K562 (cell line): ENCODE data around the gene IQCN. TPM values are rescaled to one million over a fixed set of nuclear protein-coding genes. Genes with fewer than 3 reads are reported as not detected.

Source experiments
- DACH1 ChIP-seq: fragments of 450-650 bp; IDR thresholded peaks from 2 replicates; pipeline ENCODE4 v1.6.1; 2018; ENCODE audit not compliant: partially characterized antibody
- FIP1L1 ChIP-seq: fragments of 200-400 bp; formaldehyde crosslinking; IDR thresholded peaks from 2 replicates; pipeline ENCODE4 v1.6.1; 2018; ENCODE audit warnings: mild to moderate bottlenecking, low read depth, low read length; ENCODE audit not compliant: poor library complexity, severe bottlenecking
- GTF2E2 ChIP-seq: fragments of 200-800 bp; sonication (Bioruptor generic); IDR thresholded peaks from 2 replicates; pipeline ENCODE4 v1.6.1; 2016; ENCODE audit warnings: missing genetic modification characterization, missing compliant biosample characterization
- MAFG ChIP-seq: fragments of 450-650 bp; conservative IDR thresholded peaks from 2 replicates; pipeline ENCODE4 v1.6.1; 2016; ENCODE audit warnings: missing genetic modification characterization, missing compliant biosample characterization
- SMAD2 ChIP-seq: fragments of 150-350 bp; IDR thresholded peaks from 2 replicates; pipeline ENCODE4 v1.6.1; 2014; ENCODE audit warnings: low read depth, mild to moderate bottlenecking, low read length
- TEAD1 ChIP-seq, 2 experiments: fragments of 450-650 bp in 1 of 2; sonication (generic) in 1 of 2; formaldehyde crosslinking; IDR thresholded peaks; 2 replicates each; pipeline versions ENCODE4 v1.4.0 to v1.8.0; 2020 to 2022; ENCODE audit warnings: mild to moderate bottlenecking in 2 of 2, missing genetic modification reagents in 1 of 2
- ZNF431 ChIP-seq: sonication (generic); formaldehyde crosslinking; IDR thresholded peaks from 2 replicates; pipeline ENCODE4 v1.8.0; 2022; ENCODE audit warnings: mild to moderate bottlenecking, missing genetic modification reagents
- polyA plus RNA-seq, 8 experiments: library from polyadenylated mRNA; depleted of rRNA in 4 of 8; stranded (reverse) in 5 of 8; unstranded in 3 of 8; fragments of >200 nt; fragmentation: Nextera tagmentation in 2 of 8; fragmentation: Illumina TruSeq in 1 of 8; extraction: Ambion mirVana in 2 of 8; extraction: Trizol in 1 of 8; gene quantifications; 2 replicates each; pipeline versions ENCODE4 v1.2.1 to v1.2.3, GENCODE V29; 2011 to 2014; ENCODE audit warnings: inconsistent platforms in 1 of 8, missing spikeins in 1 of 8
- total RNA-seq, 7 experiments: library from RNA; depleted of rRNA in 6 of 7; stranded (reverse); fragments of >200 nt in 6 of 7; fragmentation: Illumina TruSeq in 2 of 7; extraction: Trizol in 2 of 7; gene quantifications; 2 replicates each; pipeline versions ENCODE4 v1.2.1 to v1.2.3, GENCODE V29; 2011 to 2021; ENCODE audit warnings: low replicate concordance in 1 of 7
- TF ChIP-seq, protein P1 (sequence below), 2 experiments: fragments of 450-650 bp; formaldehyde crosslinking in 1 of 2; IDR thresholded peaks; 2 replicates each; pipeline versions ENCODE4 v1.4.0 to v1.6.1; 2014 to 2020; ENCODE audit warnings: mild to moderate bottlenecking in 2 of 2, borderline replicate concordance in 1 of 2, low read depth in 1 of 2
- TF ChIP-seq, protein P2 (sequence below): fragments of 250-450 bp; sonication (Bioruptor Pico); IDR thresholded peaks from 2 replicates; pipeline ENCODE4 v1.4.0; 2020; ENCODE audit warnings: mild to moderate bottlenecking, moderate library complexity, borderline replicate concordance
- TF ChIP-seq, protein P3 (sequence below): fragments of 250-450 bp; sonication (Bioruptor Pico); IDR thresholded peaks from 2 replicates; pipeline ENCODE4 v1.6.1; 2021; ENCODE audit warnings: mild to moderate bottlenecking
- TF ChIP-seq, protein P4 (sequence below): sonication (generic); formaldehyde crosslinking; IDR thresholded peaks from 2 replicates; pipeline ENCODE4 v1.8.0; 2022; ENCODE audit warnings: mild to moderate bottlenecking, low read depth, missing genetic modification reagents

Gene IQCN
- total and polyA plus RNA-seq, 9 of the 15 experiments (the other 6 are each of a cell fraction or from before 2014, with no cell fraction given) = 0.01 to 0.07 (median 0.04) TPM; not detected in 3

DNA sequence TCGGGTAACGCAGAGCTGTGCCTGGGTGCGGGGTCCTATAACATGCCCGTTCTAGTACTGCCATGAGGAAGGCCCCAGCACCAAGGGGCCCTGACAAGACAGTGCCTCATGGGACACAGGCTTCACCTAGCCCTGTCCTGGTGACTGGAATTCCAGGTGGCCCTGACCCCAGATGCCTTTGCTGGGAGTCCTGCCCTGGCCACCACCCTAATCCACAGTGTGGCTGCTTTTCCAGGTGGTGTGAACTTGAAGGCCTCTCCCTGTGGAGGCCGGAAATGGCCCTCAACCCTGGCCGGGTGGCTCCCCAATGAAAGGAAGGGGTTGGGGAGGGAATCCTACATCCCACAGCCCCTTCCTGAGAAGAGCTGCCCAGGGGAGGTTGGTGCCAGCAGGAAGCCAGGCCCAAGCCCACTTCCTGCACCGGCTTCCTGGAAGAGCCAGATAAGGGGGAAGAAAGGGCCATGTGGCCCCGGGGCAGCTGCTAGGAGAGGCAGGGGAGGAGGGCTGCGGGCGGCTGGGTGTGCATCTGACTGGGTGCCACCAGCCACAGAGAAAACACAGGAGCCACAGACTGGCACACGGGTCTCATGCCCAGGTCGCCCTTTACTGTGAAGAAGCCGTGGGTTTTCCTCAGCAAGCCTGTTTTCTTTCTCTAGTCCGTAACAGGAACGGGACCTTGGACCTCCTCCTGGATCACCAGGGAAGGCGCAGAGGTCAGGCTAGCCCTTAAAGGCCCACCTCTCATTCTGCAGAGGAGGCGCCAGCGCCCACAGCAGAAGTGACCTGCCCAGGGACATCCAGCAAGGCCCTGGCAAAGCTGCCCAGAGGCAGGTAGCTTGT, 43.9 kb upstream of the IQCN start (continued):
- TF ChIP-seq, protein P1, sequence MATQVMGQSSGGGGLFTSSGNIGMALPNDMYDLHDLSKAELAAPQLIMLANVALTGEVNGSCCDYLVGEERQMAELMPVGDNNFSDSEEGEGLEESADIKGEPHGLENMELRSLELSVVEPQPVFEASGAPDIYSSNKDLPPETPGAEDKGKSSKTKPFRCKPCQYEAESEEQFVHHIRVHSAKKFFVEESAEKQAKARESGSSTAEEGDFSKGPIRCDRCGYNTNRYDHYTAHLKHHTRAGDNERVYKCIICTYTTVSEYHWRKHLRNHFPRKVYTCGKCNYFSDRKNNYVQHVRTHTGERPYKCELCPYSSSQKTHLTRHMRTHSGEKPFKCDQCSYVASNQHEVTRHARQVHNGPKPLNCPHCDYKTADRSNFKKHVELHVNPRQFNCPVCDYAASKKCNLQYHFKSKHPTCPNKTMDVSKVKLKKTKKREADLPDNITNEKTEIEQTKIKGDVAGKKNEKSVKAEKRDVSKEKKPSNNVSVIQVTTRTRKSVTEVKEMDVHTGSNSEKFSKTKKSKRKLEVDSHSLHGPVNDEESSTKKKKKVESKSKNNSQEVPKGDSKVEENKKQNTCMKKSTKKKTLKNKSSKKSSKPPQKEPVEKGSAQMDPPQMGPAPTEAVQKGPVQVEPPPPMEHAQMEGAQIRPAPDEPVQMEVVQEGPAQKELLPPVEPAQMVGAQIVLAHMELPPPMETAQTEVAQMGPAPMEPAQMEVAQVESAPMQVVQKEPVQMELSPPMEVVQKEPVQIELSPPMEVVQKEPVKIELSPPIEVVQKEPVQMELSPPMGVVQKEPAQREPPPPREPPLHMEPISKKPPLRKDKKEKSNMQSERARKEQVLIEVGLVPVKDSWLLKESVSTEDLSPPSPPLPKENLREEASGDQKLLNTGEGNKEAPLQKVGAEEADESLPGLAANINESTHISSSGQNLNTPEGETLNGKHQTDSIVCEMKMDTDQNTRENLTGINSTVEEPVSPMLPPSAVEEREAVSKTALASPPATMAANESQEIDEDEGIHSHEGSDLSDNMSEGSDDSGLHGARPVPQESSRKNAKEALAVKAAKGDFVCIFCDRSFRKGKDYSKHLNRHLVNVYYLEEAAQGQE (IDR thresholded peaks at IDR 0.05; ENCODE audit: borderline replicate concordance) = peak; percentile 14; the same call in 1 of the 2 replicates
- TF ChIP-seq, protein P1 (CRISPR knock-in tag; IDR thresholded peaks at IDR 0.05; ENCODE audit: low read depth) = no peak
- TF ChIP-seq TEAD1 (CRISPR knock-in tag; IDR thresholded peaks at IDR 0.05) (0 out of 4 replicates have a peak, but pooled peaks of 1 of the 2 experiments have one; percentile 23), MAFG (tag) (no peak), FIP1L1 (no peak), ZNF431 (CRISPR knock-in tag) (no peak), SMAD2 (no peak), DACH1 (no peak), GTF2E2 (tag) (0 out of 2 replicates have a peak, but pooled peaks have one; percentile 30)
- TF ChIP-seq, protein P2, sequence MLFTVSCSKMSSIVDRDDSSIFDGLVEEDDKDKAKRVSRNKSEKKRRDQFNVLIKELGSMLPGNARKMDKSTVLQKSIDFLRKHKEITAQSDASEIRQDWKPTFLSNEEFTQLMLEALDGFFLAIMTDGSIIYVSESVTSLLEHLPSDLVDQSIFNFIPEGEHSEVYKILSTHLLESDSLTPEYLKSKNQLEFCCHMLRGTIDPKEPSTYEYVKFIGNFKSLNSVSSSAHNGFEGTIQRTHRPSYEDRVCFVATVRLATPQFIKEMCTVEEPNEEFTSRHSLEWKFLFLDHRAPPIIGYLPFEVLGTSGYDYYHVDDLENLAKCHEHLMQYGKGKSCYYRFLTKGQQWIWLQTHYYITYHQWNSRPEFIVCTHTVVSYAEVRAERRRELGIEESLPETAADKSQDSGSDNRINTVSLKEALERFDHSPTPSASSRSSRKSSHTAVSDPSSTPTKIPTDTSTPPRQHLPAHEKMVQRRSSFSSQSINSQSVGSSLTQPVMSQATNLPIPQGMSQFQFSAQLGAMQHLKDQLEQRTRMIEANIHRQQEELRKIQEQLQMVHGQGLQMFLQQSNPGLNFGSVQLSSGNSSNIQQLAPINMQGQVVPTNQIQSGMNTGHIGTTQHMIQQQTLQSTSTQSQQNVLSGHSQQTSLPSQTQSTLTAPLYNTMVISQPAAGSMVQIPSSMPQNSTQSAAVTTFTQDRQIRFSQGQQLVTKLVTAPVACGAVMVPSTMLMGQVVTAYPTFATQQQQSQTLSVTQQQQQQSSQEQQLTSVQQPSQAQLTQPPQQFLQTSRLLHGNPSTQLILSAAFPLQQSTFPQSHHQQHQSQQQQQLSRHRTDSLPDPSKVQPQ (CRISPR knock-in tag) = no peak
- TF ChIP-seq, protein P3, sequence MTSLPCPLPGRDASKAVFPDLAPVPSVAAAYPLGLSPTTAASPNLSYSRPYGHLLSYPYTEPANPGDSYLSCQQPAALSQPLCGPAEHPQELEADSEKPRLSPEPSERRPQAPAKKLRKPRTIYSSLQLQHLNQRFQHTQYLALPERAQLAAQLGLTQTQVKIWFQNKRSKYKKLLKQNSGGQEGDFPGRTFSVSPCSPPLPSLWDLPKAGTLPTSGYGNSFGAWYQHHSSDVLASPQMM (CRISPR knock-in tag) = no peak
- TF ChIP-seq, protein P4, sequence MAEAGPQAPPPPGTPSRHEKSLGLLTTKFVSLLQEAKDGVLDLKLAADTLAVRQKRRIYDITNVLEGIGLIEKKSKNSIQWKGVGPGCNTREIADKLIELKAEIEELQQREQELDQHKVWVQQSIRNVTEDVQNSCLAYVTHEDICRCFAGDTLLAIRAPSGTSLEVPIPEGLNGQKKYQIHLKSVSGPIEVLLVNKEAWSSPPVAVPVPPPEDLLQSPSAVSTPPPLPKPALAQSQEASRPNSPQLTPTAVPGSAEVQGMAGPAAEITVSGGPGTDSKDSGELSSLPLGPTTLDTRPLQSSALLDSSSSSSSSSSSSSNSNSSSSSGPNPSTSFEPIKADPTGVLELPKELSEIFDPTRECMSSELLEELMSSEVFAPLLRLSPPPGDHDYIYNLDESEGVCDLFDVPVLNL (CRISPR knock-in tag) = no peak
